K562 (cell line): Measurements from ENCODE around the gene GCNT1. TPM values are rescaled to one million over a fixed set of nuclear protein-coding genes. Genes with fewer than 3 reads are reported as not detected.

Source experiments
- ATAC-seq: fragments of 200-7000 bp; cut with Tn5 transposase; 3 replicates; pipeline ENCODE4 v1.9.1; 2020; ENCODE audit warnings: moderate library complexity
- BruUV-seq: library from RNA; stranded (reverse); fragments of 400-500 nt; replicated peaks from 2 replicates; lab custom pipeline; 2021; lab: Mats Ljungman, UMichigan
- CTCF ChIA-PET: fragments of 300-600 bp; formaldehyde crosslinking; extraction: SDS; loops from one replicate; lab custom pipeline; 2021; ENCODE audit warnings: low intra/inter-chr PET ratio; lab: Yijun Ruan, JAX
- POLR2A ChIA-PET: fragments of 300-600, 350-650 bp; sonication (Branson Sonifier 250); formaldehyde crosslinking; extraction: SDS; loops from one replicate; lab custom pipeline; 2021; ENCODE audit warnings: antibody characterized with exemption, inconsistent platforms; lab: Yijun Ruan, JAX
- DNase-seq, 4 experiments: peaks; one replicate each; pipeline versions ENCODE4 v3.0.0 to v3.0.0-alpha.2; 2011 to 2018; ENCODE audit warnings: low spot score in 3 of 4, mixed read lengths in 3 of 4; ENCODE audit errors: extremely low read depth in 1 of 4
- FAIRE-seq: peaks from 2 replicates; lab custom pipeline; 2011; peaks lifted over from hg19 to GRCh38; lab: Jason Lieb, UNC
- H2AFZ ChIP-seq: 2 replicates; pipeline ENCODE4 v1.6.0; 2011; ENCODE audit warnings: low read depth, low read length, control low read depth, inconsistent platforms
- H3K27ac ChIP-seq: fragments of 200-600 bp; 3 replicates; pipeline ENCODE4 v1.8.0; 2011; ENCODE audit warnings: low read depth, mild to moderate bottlenecking, control low read depth, inconsistent platforms, low read length, moderate library complexity, mixed read lengths; ENCODE audit errors: extremely low read depth
- H3K27me3 ChIP-seq, 2 experiments: fragments of 300-600 bp in 1 of 2; 2 replicates in 1 of 2; 3 replicates in 1 of 2; pipeline versions ENCODE4 v1.6.0 to v1.8.0; 2011; ENCODE audit warnings: inconsistent platforms in 2 of 2, low read length in 2 of 2, mild to moderate bottlenecking in 1 of 2, mixed read lengths in 1 of 2, moderate library complexity in 1 of 2; ENCODE audit not compliant: control insufficient read depth in 2 of 2, insufficient read depth in 2 of 2
- H3K36me3 ChIP-seq: fragments of 300-600 bp; 3 replicates; pipeline ENCODE4 v1.8.0; 2011; ENCODE audit warnings: mild to moderate bottlenecking, low read length, inconsistent platforms; ENCODE audit not compliant: control insufficient read depth, insufficient read depth
- H3K4me1 ChIP-seq, 2 experiments: fragments of 200-600 bp in 1 of 2; replicated peaks in 1 of 2; 2 replicates in 1 of 2; 3 replicates in 1 of 2; pipeline versions ENCODE4 v1.5.1 to v1.8.0; 2011; ENCODE audit warnings: inconsistent platforms in 2 of 2, low read length in 2 of 2, mild to moderate bottlenecking in 1 of 2, mixed read lengths in 1 of 2, moderate library complexity in 1 of 2; ENCODE audit not compliant: control insufficient read depth in 2 of 2, insufficient read depth in 2 of 2
- H3K4me2 ChIP-seq: 2 replicates; pipeline ENCODE4 v1.6.1; 2011; ENCODE audit warnings: low read length, control low read depth, inconsistent platforms, mixed read lengths; ENCODE audit not compliant: insufficient read depth
- H3K4me3 ChIP-seq: fragments of 200-600 bp; sonication (generic), shearing (Covaris generic); 2 replicates; pipeline ENCODE4 v1.5.1; 2016; ENCODE audit warnings: control low read depth, inconsistent platforms
- H3K79me2 ChIP-seq: fragments of 200-600 bp; 3 replicates; pipeline ENCODE4 v1.8.0; 2011; ENCODE audit warnings: low read length, inconsistent platforms; ENCODE audit not compliant: control insufficient read depth, insufficient read depth
- H3K9ac ChIP-seq, 2 experiments: 2 replicates each; pipeline versions ENCODE4 v1.6.0 to v1.6.1; 2011; ENCODE audit warnings: low read depth in 2 of 2, low read length in 2 of 2, control low read depth in 1 of 2, inconsistent platforms in 1 of 2, mild to moderate bottlenecking in 1 of 2, mixed read lengths in 1 of 2; ENCODE audit not compliant: insufficient read depth in 1 of 2
- H3K9me1 ChIP-seq: one replicate; pipeline ENCODE4 v1.6.0; 2011; ENCODE audit warnings: inconsistent platforms, mild to moderate bottlenecking, low read length, moderate library complexity; ENCODE audit not compliant: control insufficient read depth, insufficient read depth
- H3K9me3 ChIP-seq: replicated peaks from 2 replicates; pipeline ENCODE4 v1.5.1; 2011; ENCODE audit warnings: low read depth, low read length, inconsistent platforms; ENCODE audit not compliant: control insufficient read depth, insufficient read depth
- H4K20me1 ChIP-seq: replicated peaks from 2 replicates; pipeline ENCODE4 v1.6.1; 2011; ENCODE audit warnings: low read length, inconsistent platforms, mixed read lengths; ENCODE audit not compliant: control insufficient read depth, insufficient read depth
- BACH1 ChIP-seq: fragments of 200-800 bp; sonication (Bioruptor generic); IDR thresholded peaks from 2 replicates; pipeline ENCODE4 v1.6.1; 2016; ENCODE audit warnings: missing genetic modification characterization, missing compliant biosample characterization
- NFATC3 ChIP-seq: fragments of 450-650 bp; IDR thresholded peaks from 2 replicates; pipeline ENCODE4 v1.6.1; 2017; ENCODE audit warnings: mild to moderate bottlenecking
- PHF21A ChIP-seq: fragments of 450-650 bp; IDR thresholded peaks from 2 replicates; pipeline ENCODE4 v1.6.1; 2017; ENCODE audit warnings: low read depth, borderline replicate concordance
- SRSF7 ChIP-seq: fragments of 200-400 bp; formaldehyde crosslinking; optimal IDR thresholded peaks from 2 replicates; pipeline ENCODE3; 2017; ENCODE audit warnings: mild to moderate bottlenecking, low read depth, low read length
- TAF9B ChIP-seq: fragments of 450-650 bp; IDR thresholded peaks from 2 replicates; pipeline ENCODE4 v1.6.1; 2018; ENCODE audit warnings: mild to moderate bottlenecking; ENCODE audit not compliant: partially characterized antibody
- ZC3H8 ChIP-seq: fragments of 450-650 bp; IDR thresholded peaks from 2 replicates; pipeline ENCODE4 v1.6.1; 2017
- ZNF23 ChIP-seq: fragments of 250-450 bp; sonication (Bioruptor Pico); IDR thresholded peaks from 2 replicates; pipeline ENCODE4 v1.4.0; 2020; ENCODE audit warnings: mild to moderate bottlenecking
- ZNF717 ChIP-seq: fragments of 250-450 bp; sonication (Bioruptor Pico); IDR thresholded peaks from 2 replicates; pipeline ENCODE4 v1.5.0; 2021
- ZNF75A ChIP-seq: fragments of 450-650 bp; formaldehyde crosslinking; IDR thresholded peaks from 2 replicates; pipeline ENCODE4 v1.4.0; 2020; ENCODE audit warnings: mild to moderate bottlenecking
- ZNF79 ChIP-seq: fragments of 250-450 bp; sonication (Bioruptor Pico); IDR thresholded peaks from 2 replicates; pipeline ENCODE4 v1.4.0; 2020; ENCODE audit warnings: low read depth, mild to moderate bottlenecking, moderate library complexity
- ZZZ3 ChIP-seq: fragments of 450-650 bp; IDR thresholded peaks from 2 replicates; pipeline ENCODE4 v1.6.1; 2016; ENCODE audit warnings: antibody characterized with exemption, mild to moderate bottlenecking, moderate library complexity
- WGBS: fragments of 100-300 bp; shearing (Covaris generic); methylation state at CpG from one replicate; pipeline ENCODE4 v1.1.6; 2016; ENCODE audit warnings: low coverage, mixed read lengths; ENCODE audit not compliant: insufficient coverage; ENCODE audit errors: missing lambda C conversion rate; 5-methylcytosine and 5-hydroxymethylcytosine counted together
- in situ Hi-C: fragments of 300-500 bp; cut with MboI; formaldehyde crosslinking; loops from 4 replicates; pipeline ENCODE4 v1.15.0; 2018; ENCODE audit warnings: inconsistent platforms, mixed read lengths
- intact Hi-C: fragments of 100-400 bp; cut with micrococcal nuclease; formaldehyde crosslinking; loops from 2 replicates; pipeline ENCODE4 v1.14.2; 2022
- polyA plus RNA-seq, 8 experiments: library from polyadenylated mRNA; depleted of rRNA in 4 of 8; stranded (reverse) in 5 of 8; unstranded in 3 of 8; fragments of >200 nt; fragmentation: Nextera tagmentation in 2 of 8; fragmentation: Illumina TruSeq in 1 of 8; extraction: Ambion mirVana in 2 of 8; extraction: Trizol in 1 of 8; gene quantifications; 2 replicates each; pipeline versions ENCODE4 v1.2.1 to v1.2.3, GENCODE V29; 2011 to 2014; ENCODE audit warnings: inconsistent platforms in 1 of 8, missing spikeins in 1 of 8
- total RNA-seq, 7 experiments: library from RNA; depleted of rRNA in 6 of 7; stranded (reverse); fragments of >200 nt in 6 of 7; fragmentation: Illumina TruSeq in 2 of 7; extraction: Trizol in 2 of 7; gene quantifications; 2 replicates each; pipeline versions ENCODE4 v1.2.1 to v1.2.3, GENCODE V29; 2011 to 2021; ENCODE audit warnings: low replicate concordance in 1 of 7
- TF ChIP-seq, protein P1 (sequence below), 2 experiments: fragments of 450-650 bp in 1 of 2; IDR thresholded peaks; 2 replicates each; pipeline ENCODE4 v1.6.1; 2011 to 2017; ENCODE audit warnings: low read depth in 2 of 2, antibody characterized with exemption in 1 of 2, borderline replicate concordance in 1 of 2, low read length in 1 of 2, mild to moderate bottlenecking in 1 of 2, mixed read lengths in 1 of 2; ENCODE audit not compliant: control insufficient read depth in 1 of 2
- TF ChIP-seq, protein P2 (sequence below): IDR thresholded peaks from 2 replicates; pipeline ENCODE4 v1.6.1; 2012; ENCODE audit warnings: low read depth, low read length, improper control_type of control experiment, borderline replicate concordance
- TF ChIP-seq, protein P3 (sequence below): fragments of 250-450 bp; sonication (Bioruptor Pico); IDR thresholded peaks from 2 replicates; pipeline ENCODE4 v1.5.0; 2022; ENCODE audit warnings: mild to moderate bottlenecking

The GCNT1 gene
- total and polyA plus RNA-seq, 9 of the 15 experiments (the other 6 are each of a cell fraction or from before 2014, with no cell fraction given): 0.01 to 0.71 (median 0.10) TPM

DNA sequence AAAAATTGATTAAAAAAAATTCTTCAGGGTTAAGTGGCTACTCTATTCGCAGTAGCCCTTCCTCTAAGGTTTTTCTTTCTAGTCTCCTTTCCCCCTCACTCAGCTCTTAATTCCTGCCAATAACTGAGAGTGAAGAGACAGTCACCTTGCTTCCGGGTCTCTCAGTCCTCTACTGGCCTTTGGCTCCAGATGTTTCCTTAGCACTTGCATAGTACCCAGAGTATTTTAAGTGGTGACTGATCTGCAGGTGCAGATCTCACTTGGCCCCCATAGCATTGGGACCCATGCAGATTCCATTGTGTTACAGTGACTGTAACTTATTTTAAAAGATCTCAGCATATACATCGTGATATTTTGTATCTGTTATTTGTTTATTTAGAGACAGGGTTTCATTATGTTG, 66.2 kb downstream of the GCNT1 start:
- ChIA-PET CTCF (no interaction called here), POLR2A (no interaction called here)
- Histone ChIP-seq H3K27ac (no peak overlapping the region), H3K4me2 (no peak overlapping the region), H3K4me1 (peaks cover 0 to 7% of the 10 kb centered on the region in 2 experiments; a peak in 2 of 5 replicates), H3K79me2 (no peaks in the 10 kb centered on the region), H2AFZ (no peak overlapping the region), H3K4me3 (no peak overlapping the region), H4K20me1 (no peaks in the 10 kb centered on the region), H3K9ac (no peak overlapping the region), H3K9me1 (no peaks in the 10 kb centered on the region), H3K27me3 (peaks cover 0 to 4% of the 10 kb centered on the region in 2 experiments; a peak in 1 of 5 replicates), H3K36me3 (no peaks in the 10 kb centered on the region), H3K9me3 (no peaks in the 10 kb centered on the region)
- WGBS: 7% methylated on average over 3 of the region's 3 CpGs
- DNase-seq: no peak
- intact Hi-C loops: no loop called here
- no peak for FAIRE-seq
- no TSS peak for BruUV-seq
- ATAC-seq: no peak
- in situ Hi-C loops: no loop called here
- TF ChIP-seq ZC3H8 (no peak), ZNF79 (no peak), ZNF75A (CRISPR knock-in tag) (no peak), ZNF717 (CRISPR knock-in tag) (no peak), ZNF23 (no peak), NFATC3 (no peak), TAF9B (no peak), SRSF7 (no peak), ZZZ3 (no peak), PHF21A (no peak), BACH1 (no peak)
- TF ChIP-seq, protein P1, sequence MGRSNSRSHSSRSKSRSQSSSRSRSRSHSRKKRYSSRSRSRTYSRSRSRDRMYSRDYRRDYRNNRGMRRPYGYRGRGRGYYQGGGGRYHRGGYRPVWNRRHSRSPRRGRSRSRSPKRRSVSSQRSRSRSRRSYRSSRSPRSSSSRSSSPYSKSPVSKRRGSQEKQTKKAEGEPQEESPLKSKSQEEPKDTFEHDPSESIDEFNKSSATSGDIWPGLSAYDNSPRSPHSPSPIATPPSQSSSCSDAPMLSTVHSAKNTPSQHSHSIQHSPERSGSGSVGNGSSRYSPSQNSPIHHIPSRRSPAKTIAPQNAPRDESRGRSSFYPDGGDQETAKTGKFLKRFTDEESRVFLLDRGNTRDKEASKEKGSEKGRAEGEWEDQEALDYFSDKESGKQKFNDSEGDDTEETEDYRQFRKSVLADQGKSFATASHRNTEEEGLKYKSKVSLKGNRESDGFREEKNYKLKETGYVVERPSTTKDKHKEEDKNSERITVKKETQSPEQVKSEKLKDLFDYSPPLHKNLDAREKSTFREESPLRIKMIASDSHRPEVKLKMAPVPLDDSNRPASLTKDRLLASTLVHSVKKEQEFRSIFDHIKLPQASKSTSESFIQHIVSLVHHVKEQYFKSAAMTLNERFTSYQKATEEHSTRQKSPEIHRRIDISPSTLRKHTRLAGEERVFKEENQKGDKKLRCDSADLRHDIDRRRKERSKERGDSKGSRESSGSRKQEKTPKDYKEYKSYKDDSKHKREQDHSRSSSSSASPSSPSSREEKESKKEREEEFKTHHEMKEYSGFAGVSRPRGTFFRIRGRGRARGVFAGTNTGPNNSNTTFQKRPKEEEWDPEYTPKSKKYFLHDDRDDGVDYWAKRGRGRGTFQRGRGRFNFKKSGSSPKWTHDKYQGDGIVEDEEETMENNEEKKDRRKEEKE (IDR thresholded peaks at IDR 0.05; ENCODE audit: borderline replicate concordance in 1 of 2, control insufficient read depth in 1 of 2, low read depth in 2 of 2, low read length in 1 of 2): no peak
- TF ChIP-seq, protein P2, sequence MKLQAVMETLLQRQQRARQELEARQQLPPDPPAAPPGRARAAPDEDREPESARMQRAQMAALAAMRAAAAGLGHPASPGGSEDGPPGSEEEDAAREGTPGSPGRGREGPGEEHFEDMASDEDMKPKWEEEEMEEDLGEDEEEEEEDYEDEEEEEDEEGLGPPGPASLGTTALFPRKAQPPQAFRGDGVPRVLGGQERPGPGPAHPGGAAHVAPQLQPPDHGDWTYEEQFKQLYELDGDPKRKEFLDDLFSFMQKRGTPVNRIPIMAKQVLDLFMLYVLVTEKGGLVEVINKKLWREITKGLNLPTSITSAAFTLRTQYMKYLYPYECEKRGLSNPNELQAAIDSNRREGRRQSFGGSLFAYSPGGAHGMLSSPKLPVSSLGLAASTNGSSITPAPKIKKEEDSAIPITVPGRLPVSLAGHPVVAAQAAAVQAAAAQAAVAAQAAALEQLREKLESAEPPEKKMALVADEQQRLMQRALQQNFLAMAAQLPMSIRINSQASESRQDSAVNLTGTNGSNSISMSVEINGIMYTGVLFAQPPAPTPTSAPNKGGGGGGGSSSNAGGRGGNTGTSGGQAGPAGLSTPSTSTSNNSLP: no peak
- TF ChIP-seq, protein P3, sequence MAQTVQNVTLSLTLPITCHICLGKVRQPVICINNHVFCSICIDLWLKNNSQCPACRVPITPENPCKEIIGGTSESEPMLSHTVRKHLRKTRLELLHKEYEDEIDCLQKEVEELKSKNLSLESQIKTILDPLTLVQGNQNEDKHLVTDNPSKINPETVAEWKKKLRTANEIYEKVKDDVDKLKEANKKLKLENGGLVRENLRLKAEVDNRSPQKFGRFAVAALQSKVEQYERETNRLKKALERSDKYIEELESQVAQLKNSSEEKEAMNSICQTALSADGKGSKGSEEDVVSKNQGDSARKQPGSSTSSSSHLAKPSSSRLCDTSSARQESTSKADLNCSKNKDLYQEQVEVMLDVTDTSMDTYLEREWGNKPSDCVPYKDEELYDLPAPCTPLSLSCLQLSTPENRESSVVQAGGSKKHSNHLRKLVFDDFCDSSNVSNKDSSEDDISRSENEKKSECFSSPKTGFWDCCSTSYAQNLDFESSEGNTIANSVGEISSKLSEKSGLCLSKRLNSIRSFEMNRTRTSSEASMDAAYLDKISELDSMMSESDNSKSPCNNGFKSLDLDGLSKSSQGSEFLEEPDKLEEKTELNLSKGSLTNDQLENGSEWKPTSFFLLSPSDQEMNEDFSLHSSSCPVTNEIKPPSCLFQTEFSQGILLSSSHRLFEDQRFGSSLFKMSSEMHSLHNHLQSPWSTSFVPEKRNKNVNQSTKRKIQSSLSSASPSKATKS (CRISPR knock-in tag): no peak
